Measurements from ENCODE around the gene HEPHL1.

HEPHL1 gene

GRCh38 chr11:94130298-94131046 is 109.3 kb downstream of the HEPHL1 start:
- DNase-seq (ENCODE audit: low read depth in 2 of 2), result peak; percentile 73 to 82

- no peak for DNase-seq (ENCODE audit: low read depth in 2 of 2)
Measured at GRCh38 chr11:94131047-94131717, 110.0 kb downstream of the HEPHL1 start.

GRCh38 chr11:94131718-94132115 is 110.6 kb downstream of the HEPHL1 start:
- no peak for DNase-seq (ENCODE audit: low read depth in 2 of 2)

- peak; percentile 63 to 68 for DNase-seq (ENCODE audit: low read depth in 2 of 2)
Measured at GRCh38 chr11:94132152-94132558, 111.0 kb downstream of the HEPHL1 start.

- no peak for DNase-seq (ENCODE audit: low read depth in 2 of 2)
Measured at GRCh38 chr11:94132823-94133408, 111.8 kb downstream of the HEPHL1 start.

GRCh38 chr11:94133752-94134151 is 112.6 kb downstream of the HEPHL1 start:
- no peak for DNase-seq (ENCODE audit: low read depth in 2 of 2)

- DNase-seq (ENCODE audit: low read depth in 2 of 2), result peak; percentile 82 to 84
Measured at GRCh38 chr11:94134651-94135512, 113.7 kb downstream of the HEPHL1 start.

GRCh38 chr11:94139416-94139815 is 118.3 kb downstream of the HEPHL1 start:
- DNase-seq (ENCODE audit: low read depth in 2 of 2), result no peak

- no peak for DNase-seq (ENCODE audit: low read depth in 2 of 2)
Measured at GRCh38 chr11:94140154-94140655, 119.1 kb downstream of the HEPHL1 start.

GRCh38 chr11:94141511-94142307 is 120.6 kb downstream of the HEPHL1 start:
- no peak for DNase-seq (ENCODE audit: low read depth in 2 of 2)

GRCh38 chr11:94142308-94143281 is 121.4 kb downstream of the HEPHL1 start:
- DNase-seq (ENCODE audit: low read depth in 2 of 2), result no peak

GRCh38 chr11:94144216-94144615 is 123.1 kb downstream of the HEPHL1 start:
- DNase-seq (ENCODE audit: low read depth in 2 of 2), result no peak

- DNase-seq (ENCODE audit: low read depth in 2 of 2), result no peak
Measured at GRCh38 chr11:94144664-94145063, 123.5 kb downstream of the HEPHL1 start.

- DNase-seq (ENCODE audit: low read depth in 2 of 2), result no peak
Measured at GRCh38 chr11:94145431-94145830, 124.3 kb downstream of the HEPHL1 start.

- DNase-seq (ENCODE audit: low read depth in 2 of 2), result no peak
Measured at GRCh38 chr11:94145916-94146315, 124.8 kb downstream of the HEPHL1 start.

- DNase-seq (ENCODE audit: low read depth in 2 of 2), result no peak
Measured at GRCh38 chr11:94147433-94147845, 126.3 kb downstream of the HEPHL1 start.

GRCh38 chr11:94148189-94148588 is 127.0 kb downstream of the HEPHL1 start:
- DNase-seq (ENCODE audit: low read depth in 2 of 2), result no peak

- DNase-seq (ENCODE audit: low read depth in 2 of 2), result peak in 1 of 2 experiments; percentile 60
Measured at GRCh38 chr11:94149431-94150017, 128.4 kb downstream of the HEPHL1 start.

- no peak for DNase-seq (ENCODE audit: low read depth in 2 of 2)
Measured at GRCh38 chr11:94150056-94150455, 128.9 kb downstream of the HEPHL1 start.
